Measurements from ENCODE around the gene UBQLN1.

DNA sequence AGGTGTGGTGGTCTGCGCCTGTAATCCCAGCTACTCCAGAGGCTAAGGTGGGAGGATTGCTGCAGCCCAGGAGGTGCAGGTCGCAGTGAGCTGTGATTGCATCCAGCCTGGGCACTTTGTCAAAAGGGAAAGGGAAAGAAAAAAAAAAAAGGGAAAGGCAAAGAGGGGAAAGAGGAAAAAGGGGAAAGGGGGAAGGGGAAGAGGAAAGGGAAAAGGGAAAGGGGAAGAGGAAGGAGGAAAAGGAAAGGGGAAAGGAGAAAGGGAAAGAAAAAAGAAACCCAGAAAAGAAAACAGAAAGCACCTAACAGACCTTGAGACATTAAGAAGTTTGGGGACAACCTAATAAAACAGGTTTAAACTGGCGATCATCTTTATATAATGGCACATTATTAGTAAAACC, 44.8 kb downstream of the UBQLN1 start:
- TF ChIP-seq TCF12 (IDR thresholded peaks at IDR 0.05) (no peak), RCOR1 (IDR thresholded peaks at IDR 0.05; ENCODE audit: low read length) (no peak), TAF1 (IDR thresholded peaks at IDR 0.05; ENCODE audit: borderline replicate concordance, low read depth, low read length) (no peak)
- TF ChIP-seq, protein P1, sequence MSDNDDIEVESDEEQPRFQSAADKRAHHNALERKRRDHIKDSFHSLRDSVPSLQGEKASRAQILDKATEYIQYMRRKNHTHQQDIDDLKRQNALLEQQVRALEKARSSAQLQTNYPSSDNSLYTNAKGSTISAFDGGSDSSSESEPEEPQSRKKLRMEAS (IDR thresholded peaks at IDR 0.05; ENCODE audit: low read depth) = no peak
